Medulla oblongata (tissue), 1 donor: ENCODE data around the gene TOLLIP.
"Not testable (repeated sequence)": the region's sequence is repeated elsewhere in the genome, so short reads cannot be mapped to it uniquely, and the experiment has no call there.

ENCODE experiments used
- DNase-seq: peaks from one replicate; pipeline ENCODE4 v3.0.0-alpha.2; 2015; ENCODE audit errors: extremely low spot score

TOLLIP gene

GRCh38 chr11:1246301-1246700 lies 63.1 kb downstream of the TOLLIP start:
- not testable (repeated sequence) for DNase-seq

GRCh38 chr11:1245717-1246116 lies 63.7 kb downstream of the TOLLIP start:
- DNase-seq: not testable (repeated sequence)

GRCh38 chr11:1244557-1244956 lies 64.9 kb downstream of the TOLLIP start:
- not testable (repeated sequence) for DNase-seq

- not testable (repeated sequence) for DNase-seq
Observed at GRCh38 chr11:1243521-1243920, 65.9 kb downstream of the TOLLIP start.

- not testable (repeated sequence) for DNase-seq
Observed at GRCh38 chr11:1242751-1243150, 66.7 kb downstream of the TOLLIP start.

GRCh38 chr11:1242289-1242688 lies 67.1 kb downstream of the TOLLIP start:
- no peak for DNase-seq

- no peak for DNase-seq
Observed at GRCh38 chr11:1241706-1242105, 67.7 kb downstream of the TOLLIP start.

GRCh38 chr11:1240771-1241170 lies 68.7 kb downstream of the TOLLIP start:
- no peak for DNase-seq

GRCh38 chr11:1239596-1240205 lies 69.7 kb downstream of the TOLLIP start:
- DNase-seq: no peak

GRCh38 chr11:1238767-1239595 lies 70.5 kb downstream of the TOLLIP start:
- DNase-seq: no peak

- no peak for DNase-seq
Observed at GRCh38 chr11:1237851-1238250, 71.6 kb downstream of the TOLLIP start.

GRCh38 chr11:1237128-1237580 lies 72.3 kb downstream of the TOLLIP start:
- no peak for DNase-seq

GRCh38 chr11:1236316-1237127 lies 72.9 kb downstream of the TOLLIP start:
- no peak for DNase-seq

GRCh38 chr11:1235901-1236315 lies 73.5 kb downstream of the TOLLIP start:
- DNase-seq: no peak

GRCh38 chr11:1235306-1235900 lies 74.0 kb downstream of the TOLLIP start:
- no peak for DNase-seq

- DNase-seq: no peak
Observed at GRCh38 chr11:1234771-1235305, 74.6 kb downstream of the TOLLIP start.

GRCh38 chr11:1234054-1234720 lies 75.2 kb downstream of the TOLLIP start:
- no peak for DNase-seq

- DNase-seq: no peak
Observed at GRCh38 chr11:1233351-1234053, 75.9 kb downstream of the TOLLIP start.

GRCh38 chr11:1232883-1233321 lies 76.5 kb downstream of the TOLLIP start:
- no peak for DNase-seq
